Measurements from ENCODE around the gene LUZP1.

LUZP1 gene

DNA sequence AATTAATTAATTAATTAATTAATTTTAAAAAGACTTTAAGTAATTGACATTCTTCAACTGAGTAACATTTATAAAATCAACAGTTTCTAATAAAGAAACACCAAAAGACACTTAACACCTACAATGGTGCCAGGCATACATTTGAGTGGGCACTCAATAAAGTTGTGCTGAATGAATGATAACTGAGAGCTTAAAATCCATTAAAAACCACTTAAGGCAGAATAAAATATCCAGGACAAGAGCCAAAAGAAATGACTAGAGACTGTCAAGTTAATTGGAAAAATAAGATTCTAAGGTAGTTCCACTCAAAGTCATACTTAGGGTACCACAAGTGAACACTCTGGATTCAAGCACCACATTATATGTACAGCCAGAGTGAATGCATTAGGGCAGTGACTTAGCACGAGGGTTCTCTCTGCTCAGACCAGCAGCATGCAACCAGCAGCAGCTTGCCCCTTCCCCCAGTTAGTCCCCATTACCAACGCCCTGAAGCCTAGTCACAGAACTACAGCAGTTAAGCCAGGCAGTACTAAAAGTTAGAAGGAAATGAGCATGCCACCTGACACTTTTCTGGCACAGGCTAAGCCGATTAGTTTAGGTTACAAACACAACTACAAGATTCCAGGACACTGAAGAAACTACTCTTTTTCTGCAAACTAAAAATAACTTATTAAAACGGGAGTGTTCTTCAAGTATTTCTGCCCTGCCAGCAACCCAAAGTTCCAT lies 46.5 kb downstream of the LUZP1 start:
- no peak overlapping the region for H3K4me3 ChIP-seq (ENCODE audit: low read depth, low read length)
- TF ChIP-seq, protein P1, sequence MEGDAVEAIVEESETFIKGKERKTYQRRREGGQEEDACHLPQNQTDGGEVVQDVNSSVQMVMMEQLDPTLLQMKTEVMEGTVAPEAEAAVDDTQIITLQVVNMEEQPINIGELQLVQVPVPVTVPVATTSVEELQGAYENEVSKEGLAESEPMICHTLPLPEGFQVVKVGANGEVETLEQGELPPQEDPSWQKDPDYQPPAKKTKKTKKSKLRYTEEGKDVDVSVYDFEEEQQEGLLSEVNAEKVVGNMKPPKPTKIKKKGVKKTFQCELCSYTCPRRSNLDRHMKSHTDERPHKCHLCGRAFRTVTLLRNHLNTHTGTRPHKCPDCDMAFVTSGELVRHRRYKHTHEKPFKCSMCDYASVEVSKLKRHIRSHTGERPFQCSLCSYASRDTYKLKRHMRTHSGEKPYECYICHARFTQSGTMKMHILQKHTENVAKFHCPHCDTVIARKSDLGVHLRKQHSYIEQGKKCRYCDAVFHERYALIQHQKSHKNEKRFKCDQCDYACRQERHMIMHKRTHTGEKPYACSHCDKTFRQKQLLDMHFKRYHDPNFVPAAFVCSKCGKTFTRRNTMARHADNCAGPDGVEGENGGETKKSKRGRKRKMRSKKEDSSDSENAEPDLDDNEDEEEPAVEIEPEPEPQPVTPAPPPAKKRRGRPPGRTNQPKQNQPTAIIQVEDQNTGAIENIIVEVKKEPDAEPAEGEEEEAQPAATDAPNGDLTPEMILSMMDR (IDR thresholded peaks at IDR 0.05; ENCODE audit: low read depth, low read length): no peak

DNA sequence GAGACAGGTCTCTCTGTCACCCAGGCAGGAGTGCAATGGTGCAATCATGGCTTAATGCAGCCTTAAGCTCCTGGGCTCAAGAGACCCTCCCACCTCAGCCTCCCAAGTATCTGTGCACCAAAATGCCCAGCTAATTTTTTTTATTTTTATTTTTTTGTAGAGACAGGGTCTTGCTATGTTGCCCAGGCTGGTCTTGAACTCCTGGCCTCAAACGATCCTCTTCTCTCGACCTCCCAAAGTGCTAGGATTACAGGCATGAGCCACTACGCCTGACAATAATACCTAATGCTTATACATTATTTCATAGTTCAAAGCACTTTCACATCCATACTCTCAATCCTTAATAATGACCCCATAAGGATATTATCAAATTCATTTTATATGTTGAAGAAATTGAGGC lies 48.3 kb downstream of the LUZP1 start:
- no peak overlapping the region for H3K4me3 ChIP-seq (ENCODE audit: low read depth, low read length)
- TF ChIP-seq, protein P1 (IDR thresholded peaks at IDR 0.05; ENCODE audit: low read depth, low read length): no peak

DNA sequence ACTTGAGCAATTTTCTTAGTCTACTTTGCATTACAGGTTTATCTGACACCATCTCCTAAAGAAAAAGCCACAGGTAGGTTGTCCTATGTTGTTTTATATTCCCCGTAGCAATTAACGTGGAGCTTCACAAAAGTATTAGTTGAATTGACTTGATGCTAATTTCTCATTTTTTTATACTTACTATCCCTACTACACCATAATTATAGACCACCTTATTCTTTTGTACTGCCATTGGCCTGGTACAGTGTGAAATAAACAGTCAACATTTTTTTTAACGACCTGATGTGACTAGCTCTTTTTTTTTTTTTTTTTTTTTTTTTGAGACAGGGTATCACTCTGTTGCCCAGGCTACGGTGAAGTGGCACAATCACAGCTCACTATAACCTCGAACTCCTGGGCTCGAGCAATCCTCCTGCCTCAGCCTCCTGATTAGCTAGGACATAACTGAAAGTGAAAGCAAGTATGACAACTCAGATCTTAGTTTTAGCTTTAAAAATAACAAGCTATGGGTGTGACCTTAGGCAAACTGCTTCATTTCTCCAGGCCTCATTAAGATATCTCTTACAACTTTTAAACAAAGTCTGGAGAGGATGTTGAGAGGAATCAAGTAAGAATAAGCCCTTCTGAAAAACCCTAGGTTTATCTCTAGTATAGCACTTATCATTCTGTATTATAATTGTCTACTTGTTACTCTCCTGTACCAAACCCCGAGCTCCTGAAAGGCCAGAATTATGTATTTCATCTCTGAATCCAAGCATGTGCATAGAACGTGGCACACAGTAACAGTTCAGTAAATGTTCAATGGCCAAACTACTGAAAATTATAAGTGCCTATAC lies 49.5 kb downstream of the LUZP1 start:
- H3K4me3 ChIP-seq (ENCODE audit: low read depth, low read length): no peak overlapping the region
- TF ChIP-seq, protein P1 (IDR thresholded peaks at IDR 0.05; ENCODE audit: low read depth, low read length): no peak

DNA sequence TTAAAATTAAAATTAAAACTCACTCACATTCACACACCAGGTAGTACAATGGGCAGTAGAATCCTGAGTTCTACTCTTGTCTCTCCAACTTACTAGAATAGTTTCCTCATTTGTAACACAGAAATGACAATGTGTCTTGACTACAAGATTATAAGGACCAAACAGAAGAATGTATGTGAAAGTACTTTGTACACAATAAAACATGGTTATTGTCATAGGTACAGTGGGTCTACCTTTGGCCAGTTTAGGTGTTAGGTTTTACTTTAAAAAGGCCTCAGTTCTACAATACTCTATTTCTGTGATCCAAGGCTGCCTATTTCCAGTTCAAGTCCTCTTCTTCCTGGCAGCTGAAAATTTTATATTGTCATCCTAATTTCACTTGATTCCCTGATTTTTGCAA lies 50.2 kb downstream of the LUZP1 start:
- H3K4me3 ChIP-seq (ENCODE audit: low read depth, low read length): no peak overlapping the region

DNA sequence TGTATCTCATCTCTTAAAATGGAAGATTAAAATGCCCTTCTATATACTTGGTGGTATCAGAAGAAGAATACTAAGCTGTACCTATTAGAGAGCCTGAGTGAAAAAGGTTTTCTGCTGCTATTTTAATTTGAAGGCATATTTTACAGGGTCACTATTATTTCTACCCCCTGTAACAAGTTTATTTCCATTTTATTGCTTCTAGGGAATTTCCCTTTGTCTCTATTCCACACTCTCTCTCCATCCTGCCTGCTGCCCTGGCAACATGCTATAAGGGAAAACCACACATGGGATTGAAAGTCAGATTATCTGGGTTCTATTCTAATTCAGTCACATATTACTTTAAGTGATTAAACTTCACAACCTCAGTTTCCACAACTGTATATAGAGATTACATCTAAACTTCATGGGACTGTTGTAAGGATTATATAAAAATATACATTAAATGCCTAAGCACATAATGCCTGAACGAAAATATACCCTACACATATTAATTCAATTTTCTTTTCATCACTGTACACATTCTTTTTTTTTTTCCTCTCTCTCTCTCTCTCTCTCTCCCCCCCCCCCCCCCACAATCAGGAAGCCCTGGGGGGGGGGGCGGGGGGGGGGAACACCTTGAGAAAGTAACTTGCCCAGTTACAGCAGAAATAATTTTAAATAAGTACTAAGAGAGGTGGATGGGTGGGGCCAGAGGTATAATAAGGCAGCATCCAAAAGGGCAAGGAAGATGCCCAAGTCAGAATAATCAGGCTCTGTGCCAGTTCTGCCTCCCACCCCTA lies 51.5 kb downstream of the LUZP1 start:
- H3K4me3 ChIP-seq (ENCODE audit: low read depth, low read length): no peak overlapping the region
- TF ChIP-seq, protein P1 (IDR thresholded peaks at IDR 0.05; ENCODE audit: low read depth, low read length): no peak

More for the DNA sequence above, 50.2 kb downstream of the LUZP1 start:
- TF ChIP-seq, protein P1 (IDR thresholded peaks at IDR 0.05; ENCODE audit: low read depth, low read length): no peak

DNA sequence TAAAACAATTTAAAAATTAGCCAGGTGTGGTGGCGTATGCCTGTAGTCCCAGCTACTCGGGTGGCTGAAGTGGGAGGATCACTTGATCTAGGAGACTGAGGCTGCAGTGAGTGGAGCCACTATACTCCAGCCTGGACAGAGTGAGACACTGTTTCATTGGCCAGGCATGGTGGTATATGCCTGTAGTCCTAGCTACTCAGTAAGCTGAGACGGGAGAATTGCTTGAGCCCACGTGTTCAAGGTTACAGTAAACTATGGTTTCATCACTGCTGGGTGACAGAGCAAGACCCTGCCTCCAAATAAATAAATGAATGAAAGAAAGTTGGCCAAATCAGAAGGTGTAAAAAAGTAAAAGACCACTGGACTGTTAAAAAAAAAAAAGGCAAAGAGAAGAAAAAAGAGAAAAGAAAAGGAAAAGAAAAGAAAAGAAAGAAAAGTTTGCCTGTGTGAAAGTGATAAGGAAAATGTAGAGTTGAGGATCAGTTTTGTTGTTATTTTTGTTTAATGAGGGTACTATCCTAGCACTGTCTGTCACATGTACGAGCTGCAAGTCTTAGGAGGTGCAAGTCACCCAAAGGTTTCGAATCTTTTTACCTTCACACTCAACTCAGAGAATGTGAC lies 52.3 kb downstream of the LUZP1 start:
- no peak overlapping the region for H3K4me3 ChIP-seq (ENCODE audit: low read depth, low read length)
- TF ChIP-seq, protein P1 (IDR thresholded peaks at IDR 0.05; ENCODE audit: low read depth, low read length): no peak

Measured in WI38 (cell line).